ENCODE measurements around the gene CNFN.

The CNFN gene

DNA sequence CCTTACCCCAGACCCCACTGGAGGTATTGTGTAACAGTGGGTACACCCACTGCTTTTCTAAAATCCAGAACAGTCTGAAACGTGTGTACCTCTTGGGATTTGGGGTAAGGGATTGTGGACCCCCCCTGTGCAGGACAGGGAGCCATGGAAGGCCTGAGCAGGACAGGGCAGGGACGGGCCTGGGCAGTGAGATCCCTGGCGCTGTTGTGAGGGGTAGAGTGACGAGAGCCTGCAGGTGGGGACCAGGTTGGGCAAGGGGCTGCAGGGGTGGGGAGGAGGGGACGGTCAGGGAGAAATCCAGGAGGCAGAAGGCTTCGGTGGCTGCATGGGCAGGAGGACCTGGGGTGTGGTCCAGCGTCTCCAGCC lies 28.6 kb downstream of the CNFN start:
- ChIA-PET CTCF (no interaction called here), POLR2A (no interaction called here)
- H3K4me3 ChIP-seq (ENCODE audit: low read depth, low read length), result no peak overlapping the region
- DNase-seq (ENCODE audit: low read depth, low spot score), result no peak
- TF ChIP-seq, protein P1, sequence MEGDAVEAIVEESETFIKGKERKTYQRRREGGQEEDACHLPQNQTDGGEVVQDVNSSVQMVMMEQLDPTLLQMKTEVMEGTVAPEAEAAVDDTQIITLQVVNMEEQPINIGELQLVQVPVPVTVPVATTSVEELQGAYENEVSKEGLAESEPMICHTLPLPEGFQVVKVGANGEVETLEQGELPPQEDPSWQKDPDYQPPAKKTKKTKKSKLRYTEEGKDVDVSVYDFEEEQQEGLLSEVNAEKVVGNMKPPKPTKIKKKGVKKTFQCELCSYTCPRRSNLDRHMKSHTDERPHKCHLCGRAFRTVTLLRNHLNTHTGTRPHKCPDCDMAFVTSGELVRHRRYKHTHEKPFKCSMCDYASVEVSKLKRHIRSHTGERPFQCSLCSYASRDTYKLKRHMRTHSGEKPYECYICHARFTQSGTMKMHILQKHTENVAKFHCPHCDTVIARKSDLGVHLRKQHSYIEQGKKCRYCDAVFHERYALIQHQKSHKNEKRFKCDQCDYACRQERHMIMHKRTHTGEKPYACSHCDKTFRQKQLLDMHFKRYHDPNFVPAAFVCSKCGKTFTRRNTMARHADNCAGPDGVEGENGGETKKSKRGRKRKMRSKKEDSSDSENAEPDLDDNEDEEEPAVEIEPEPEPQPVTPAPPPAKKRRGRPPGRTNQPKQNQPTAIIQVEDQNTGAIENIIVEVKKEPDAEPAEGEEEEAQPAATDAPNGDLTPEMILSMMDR (IDR thresholded peaks at IDR 0.05; ENCODE audit: insufficient read depth, low read length, missing control alignments), result no peak

DNA sequence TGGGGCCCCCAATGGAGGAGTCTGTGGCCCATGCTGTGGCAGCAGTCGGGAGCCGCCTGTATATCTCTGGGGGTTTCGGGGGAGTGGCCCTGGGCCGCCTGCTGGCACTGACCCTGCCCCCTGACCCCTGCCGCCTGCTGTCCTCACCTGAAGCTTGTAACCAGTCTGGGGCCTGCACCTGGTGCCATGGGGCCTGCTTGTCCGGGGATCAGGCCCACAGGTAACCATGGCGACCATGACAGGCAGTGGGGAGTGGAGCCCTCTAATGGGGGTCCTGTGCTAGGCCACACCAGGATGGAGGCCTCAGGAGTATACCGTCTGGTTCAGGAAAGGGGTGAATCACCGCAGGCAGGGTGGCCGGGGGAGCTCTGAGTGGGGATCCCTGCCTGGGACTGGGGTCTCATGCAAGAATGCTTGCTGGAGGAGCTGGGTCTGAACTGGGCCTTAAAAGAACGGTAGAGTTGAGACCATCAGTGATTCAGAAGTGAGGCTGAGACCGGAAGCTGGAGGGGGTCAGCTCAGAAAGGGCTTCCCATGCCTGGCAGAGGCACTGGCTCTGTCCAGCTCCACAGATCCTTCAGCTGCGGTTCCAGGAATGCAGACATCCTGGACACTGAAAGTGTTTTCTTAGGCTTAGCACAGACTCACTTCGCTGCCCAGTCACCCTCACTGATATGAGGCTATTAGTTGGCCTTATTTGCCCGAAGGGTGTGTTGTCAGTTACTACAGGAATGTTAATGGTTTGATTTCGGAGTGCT lies 29.1 kb downstream of the CNFN start:
- H3K4me3 ChIP-seq (ENCODE audit: low read depth, low read length), result no peak overlapping the region
- ChIA-PET CTCF (no interaction called here), POLR2A (no interaction called here)
- DNase-seq (ENCODE audit: low read depth, low spot score), result no peak
- TF ChIP-seq, protein P1 (IDR thresholded peaks at IDR 0.05; ENCODE audit: insufficient read depth, low read length, missing control alignments), result no peak

DNA sequence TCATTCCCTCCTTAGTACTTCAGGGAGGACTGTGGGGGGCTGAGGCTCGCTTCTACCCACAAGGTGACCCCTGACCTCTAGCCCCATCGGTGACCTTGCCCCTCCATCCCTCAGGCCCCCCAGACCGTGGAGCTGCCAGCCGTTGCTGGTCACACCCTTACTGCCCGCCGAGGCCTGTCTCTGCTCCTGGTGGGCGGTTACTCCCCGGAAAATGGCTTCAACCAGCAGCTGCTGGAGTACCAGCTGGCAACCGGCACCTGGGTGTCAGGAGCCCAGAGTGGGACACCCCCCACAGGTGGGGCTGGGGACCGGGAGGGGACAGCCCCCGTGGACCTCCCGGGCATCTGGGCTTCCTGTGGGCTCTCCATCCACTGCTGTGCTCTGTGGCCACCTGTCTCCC lies 32.8 kb downstream of the CNFN start:
- POLR2A ChIA-PET, result no interaction called here
- no peak for DNase-seq (ENCODE audit: low read depth, low spot score)
- H3K4me3 ChIP-seq (ENCODE audit: low read depth, low read length), result no peak overlapping the region
- CTCF ChIA-PET, result no interaction called here
- TF ChIP-seq, protein P1 (IDR thresholded peaks at IDR 0.05; ENCODE audit: insufficient read depth, low read length, missing control alignments), result no peak

DNA sequence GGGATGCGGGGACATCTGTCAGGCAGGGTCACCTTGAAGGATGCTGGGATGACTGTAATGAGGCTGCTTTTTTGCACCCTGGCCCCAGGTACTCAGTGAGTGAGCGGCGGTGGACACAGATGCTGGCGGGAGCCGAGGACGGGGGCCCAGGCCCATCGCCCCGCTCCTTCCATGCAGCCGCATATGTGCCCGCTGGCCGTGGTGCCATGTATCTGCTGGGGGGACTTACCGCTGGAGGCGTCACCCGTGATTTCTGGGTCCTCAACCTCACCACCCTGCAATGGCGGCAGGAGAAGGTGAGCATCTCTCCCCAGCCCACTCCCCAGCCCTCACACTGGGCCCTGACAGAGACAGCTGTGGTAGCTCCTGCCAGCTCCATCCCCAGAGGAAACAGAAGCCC lies 33.4 kb downstream of the CNFN start:
- H3K4me3 ChIP-seq (ENCODE audit: low read depth, low read length), result no peak overlapping the region
- no peak for DNase-seq (ENCODE audit: low read depth, low spot score)
- ChIA-PET POLR2A (no interaction called here), CTCF (no interaction called here)
- TF ChIP-seq, protein P1 (IDR thresholded peaks at IDR 0.05; ENCODE audit: insufficient read depth, low read length, missing control alignments), result no peak

DNA sequence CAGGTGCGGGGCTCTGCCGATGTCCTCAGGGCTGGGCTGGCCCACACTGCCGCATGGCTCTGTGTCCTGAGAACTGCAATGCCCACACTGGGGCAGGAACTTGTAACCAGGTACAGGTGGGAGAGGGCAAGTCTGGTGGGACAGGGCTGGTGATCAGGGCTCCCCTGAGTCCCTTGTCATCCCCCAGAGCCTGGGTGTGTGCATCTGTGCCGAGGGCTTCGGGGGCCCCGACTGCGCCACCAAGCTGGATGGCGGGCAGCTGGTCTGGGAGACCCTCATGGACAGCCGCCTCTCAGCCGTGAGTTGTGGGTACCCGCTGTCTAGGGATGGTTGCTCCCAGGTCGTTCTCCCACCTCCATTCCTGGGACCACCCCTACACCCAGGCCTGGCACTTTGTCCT lies 34.2 kb downstream of the CNFN start:
- POLR2A ChIA-PET, result no interaction called here
- DNase-seq (ENCODE audit: low read depth, low spot score), result no peak
- H3K4me3 ChIP-seq (ENCODE audit: low read depth, low read length), result no peak overlapping the region
- TF ChIP-seq, protein P1 (IDR thresholded peaks at IDR 0.05; ENCODE audit: insufficient read depth, low read length, missing control alignments), result no peak
- CTCF ChIA-PET, result interaction anchor here (2.6 kb wide), 1 partner anchor 45 kb away, joined by 9 read pairs; no protein-coding TSS in a partner anchor

DNA sequence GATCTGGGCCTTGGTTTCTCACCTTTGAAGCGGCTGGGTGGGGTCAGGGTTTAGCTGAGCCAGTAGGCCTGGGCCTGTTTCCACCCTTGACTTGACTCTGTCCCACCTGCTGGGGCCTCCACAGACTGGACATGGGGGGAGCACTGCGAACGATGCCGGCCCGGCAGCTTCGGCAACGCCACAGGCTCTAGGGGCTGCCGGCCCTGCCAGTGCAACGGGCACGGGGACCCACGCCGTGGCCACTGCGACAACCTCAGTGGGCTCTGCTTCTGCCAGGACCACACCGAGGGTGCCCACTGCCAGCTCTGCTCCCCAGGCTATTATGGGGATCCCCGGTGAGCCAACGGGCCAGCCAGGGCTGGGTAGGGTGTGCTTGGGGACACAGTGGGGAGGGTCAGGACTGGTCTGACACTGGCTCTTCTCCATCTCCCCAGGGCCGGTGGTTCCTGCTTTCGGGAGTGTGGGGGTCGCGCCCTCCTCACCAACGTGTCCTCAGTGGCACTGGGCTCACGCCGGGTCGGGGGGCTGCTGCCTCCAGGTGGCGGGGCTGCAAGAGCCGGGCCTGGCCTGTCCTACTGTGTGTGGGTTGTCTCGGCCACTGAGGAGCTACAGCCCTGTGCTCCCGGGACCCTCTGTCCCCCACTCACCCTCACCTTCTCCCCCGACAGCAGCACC lies 36.6 kb downstream of the CNFN start:
- POLR2A ChIA-PET, result no interaction called here
- CTCF ChIA-PET, result interaction anchor here (1.2 to 2.6 kb wide), 3 partner anchors 24 to 221 kb away, joined by 3 to 9 read pairs (median 3); no protein-coding TSS in a partner anchor
- TF ChIP-seq, protein P1 (IDR thresholded peaks at IDR 0.05; ENCODE audit: insufficient read depth, low read length, missing control alignments), result no peak
- no peak for DNase-seq (ENCODE audit: low read depth, low spot score)
- H3K4me3 ChIP-seq (ENCODE audit: low read depth, low read length), result no peak overlapping the region
